IMR-90 (cell line): Measurements from ENCODE around the gene CWF19L2. TPM values are rescaled to one million over a fixed set of nuclear protein-coding genes. Genes with fewer than 3 reads are reported as not detected.

Source experiments
- ATAC-seq: fragments of 200-7000 bp; cut with Tn5 transposase; 2 replicates; pipeline ENCODE4 v1.9.1; 2020; ENCODE audit warnings: low read depth, mild to moderate bottlenecking, moderate library complexity
- BruUV-seq: library from RNA; stranded (reverse); fragments of 400-500 nt; replicated peaks from 2 replicates; lab custom pipeline; 2021; lab: Mats Ljungman, UMichigan
- CTCF ChIA-PET: fragments of 300-600 bp; formaldehyde crosslinking; extraction: SDS; loops from one replicate; lab custom pipeline; 2021; ENCODE audit warnings: antibody characterized with exemption; lab: Yijun Ruan, JAX
- POLR2A ChIA-PET: fragments of 300-600 bp; sonication (Branson Sonifier 250); formaldehyde crosslinking; loops from one replicate; lab custom pipeline; 2022; ENCODE audit warnings: antibody characterized with exemption; ENCODE audit not compliant: unreplicated experiment; lab: Charles Lee
- DNase-seq: peaks from one replicate; pipeline ENCODE4 v3.0.0; 2013
- H2AFZ ChIP-seq: replicated peaks from 2 replicates; pipeline ENCODE3; 2013; ENCODE audit warnings: low read length, mild to moderate bottlenecking; ENCODE audit not compliant: poor library complexity
- H2AK5ac ChIP-seq: 2 replicates; pipeline ENCODE4 v1.6.1; 2013; ENCODE audit warnings: low read depth, low read length, inconsistent platforms
- H2AK9ac ChIP-seq: replicated peaks from 2 replicates; pipeline ENCODE3; 2013; ENCODE audit warnings: mild to moderate bottlenecking, low read depth, low read length, moderate library complexity; ENCODE audit not compliant: poor library complexity
- H2BK120ac ChIP-seq: 2 replicates; pipeline ENCODE4 v1.6.1; 2013; ENCODE audit warnings: low read depth, low read length, inconsistent platforms
- H2BK15ac ChIP-seq: 3 replicates; pipeline ENCODE4 v1.6.1; 2013; ENCODE audit warnings: low read depth, low read length, inconsistent platforms
- H2BK20ac ChIP-seq: 2 replicates; pipeline ENCODE4 v1.6.1; 2013; ENCODE audit warnings: low read depth, mild to moderate bottlenecking, inconsistent platforms, low read length, moderate library complexity
- H2BK5ac ChIP-seq: 2 replicates; pipeline ENCODE4 v1.6.1; 2013; ENCODE audit warnings: mild to moderate bottlenecking, low read depth, low read length, inconsistent platforms; ENCODE audit not compliant: poor library complexity, severe bottlenecking
- H3K14ac ChIP-seq: replicated peaks from 2 replicates; pipeline ENCODE4 v1.6.1; 2013; ENCODE audit warnings: low read depth, low read length, inconsistent platforms
- H3K18ac ChIP-seq: 2 replicates; pipeline ENCODE4 v1.6.1; 2013; ENCODE audit warnings: low read depth, low read length, control low read depth
- H3K23ac ChIP-seq: 2 replicates; pipeline ENCODE4 v1.6.1; 2013; ENCODE audit warnings: low read depth, low read length, inconsistent platforms
- H3K27ac ChIP-seq: 2 replicates; pipeline ENCODE4 v1.5.1; 2013; ENCODE audit warnings: mild to moderate bottlenecking, control low read depth, low read length; ENCODE audit not compliant: insufficient read depth
- H3K27me3 ChIP-seq: 2 replicates; pipeline ENCODE4 v1.6.1; 2013; ENCODE audit warnings: low read length; ENCODE audit not compliant: control insufficient read depth, insufficient read depth
- H3K36me3 ChIP-seq: 2 replicates; pipeline ENCODE4 v1.6.1; 2013; ENCODE audit warnings: low read length, mixed read lengths; ENCODE audit not compliant: control insufficient read depth, insufficient read depth
- H3K4ac ChIP-seq: 2 replicates; pipeline ENCODE4 v1.6.1; 2013; ENCODE audit warnings: low read depth, low read length, inconsistent platforms
- H3K4me1 ChIP-seq: 2 replicates; pipeline ENCODE4 v1.6.1; 2013; ENCODE audit warnings: low read length, mixed read lengths; ENCODE audit not compliant: control insufficient read depth, insufficient read depth
- H3K4me2 ChIP-seq: 2 replicates; pipeline ENCODE4 v1.6.1; 2013; ENCODE audit warnings: low read depth, mild to moderate bottlenecking, control low read depth, low read length, moderate library complexity
- H3K4me3 ChIP-seq: 2 replicates; pipeline ENCODE4 v1.5.1; 2013; ENCODE audit warnings: low read depth, mild to moderate bottlenecking, control low read depth, low read length, moderate library complexity; ENCODE audit not compliant: insufficient read depth
- H3K56ac ChIP-seq: 2 replicates; pipeline ENCODE4 v1.6.1; 2013; ENCODE audit warnings: low read length, inconsistent platforms; ENCODE audit not compliant: insufficient read depth; ENCODE audit errors: extremely low read depth
- H3K79me1 ChIP-seq, 2 experiments: 2 replicates each; pipeline ENCODE4 v1.6.1; 2013; ENCODE audit warnings: low read length in 2 of 2, inconsistent platforms in 1 of 2, low read depth in 1 of 2
- H3K9ac ChIP-seq: 2 replicates; pipeline ENCODE4 v1.6.1; 2013; ENCODE audit warnings: low read depth, low read length, control low read depth
- H3K9me1 ChIP-seq: 2 replicates; pipeline ENCODE4 v1.6.1; 2013; ENCODE audit warnings: low read length, inconsistent platforms; ENCODE audit not compliant: insufficient read depth
- H3K9me3 ChIP-seq: 2 replicates; pipeline ENCODE4 v1.6.1; 2013; ENCODE audit warnings: low read length; ENCODE audit not compliant: control insufficient read depth, insufficient read depth
- H4K20me1 ChIP-seq: 2 replicates; pipeline ENCODE4 v1.6.1; 2013; ENCODE audit warnings: low read length, inconsistent platforms; ENCODE audit not compliant: insufficient read depth
- H4K5ac ChIP-seq: 2 replicates; pipeline ENCODE4 v1.6.1; 2013; ENCODE audit warnings: mild to moderate bottlenecking, low read depth, low read length, control low read depth
- H4K8ac ChIP-seq, 2 experiments: 2 replicates each; pipeline ENCODE4 v1.6.1; 2013; ENCODE audit warnings: low read depth in 2 of 2, low read length in 2 of 2, control low read depth in 1 of 2, inconsistent platforms in 1 of 2
- H4K91ac ChIP-seq: 2 replicates; pipeline ENCODE4 v1.6.1; 2013; ENCODE audit warnings: low read depth, low read length, inconsistent platforms; ENCODE audit not compliant: insufficient read depth
- BHLHE40 ChIP-seq: fragments of 150-350 bp; IDR thresholded peaks from 2 replicates; pipeline ENCODE4 v1.6.1; 2016; ENCODE audit warnings: mild to moderate bottlenecking, low read depth, low read length
- CEBPB ChIP-seq: IDR thresholded peaks from 2 replicates; pipeline ENCODE4 v1.6.1; 2012; ENCODE audit warnings: low read depth, low read length, improper control_type of control experiment
- CHD1 ChIP-seq: IDR thresholded peaks from 2 replicates; pipeline ENCODE4 v1.6.1; 2012; ENCODE audit warnings: low read depth, low read length, improper control_type of control experiment
- MXI1 ChIP-seq: IDR thresholded peaks from 2 replicates; pipeline ENCODE4 v1.6.1; 2012; ENCODE audit warnings: low read depth, mild to moderate bottlenecking, low read length, moderate library complexity, borderline replicate concordance
- NFE2L2 ChIP-seq: fragments of 150-350 bp; IDR thresholded peaks from 2 replicates; pipeline ENCODE4 v1.6.1; 2016; ENCODE audit warnings: low read depth, mild to moderate bottlenecking, low read length
- POLR2A ChIP-seq: IDR thresholded peaks from 2 replicates; pipeline ENCODE4 v1.6.1; 2012; ENCODE audit warnings: mild to moderate bottlenecking, low read depth, low read length
- SMC3 ChIP-seq: fragments of 150-350 bp; IDR thresholded peaks from 2 replicates; pipeline ENCODE4 v1.6.1; 2016; ENCODE audit warnings: low read depth, mild to moderate bottlenecking, antibody characterized with exemption, low read length, moderate library complexity
- USF2 ChIP-seq: fragments of 150-350 bp; IDR thresholded peaks from 2 replicates; pipeline ENCODE4 v1.6.1; 2017; ENCODE audit warnings: mild to moderate bottlenecking, antibody characterized with exemption, low read length, low read depth
- WGBS, 2 experiments: methylation state at CpG; one replicate each; pipeline versions ENCODE4 v1.1.5 to v1.1.7; 2013; ENCODE audit warnings: missing lambda C conversion rate in 2 of 2; ENCODE audit not compliant: insufficient read length in 1 of 2; ENCODE audit errors: extremely low coverage in 2 of 2; 5-methylcytosine and 5-hydroxymethylcytosine counted together
- dilution Hi-C: fragments of 300-500 bp; cut with HindIII; formaldehyde crosslinking; loops from one replicate; pipeline ENCODE4 v1.14.3; 2018; ENCODE audit warnings: low sequenced_read_pairs; ENCODE audit not compliant: unreplicated experiment
- in situ Hi-C: fragments of 300-500 bp; cut with MboI; formaldehyde crosslinking; loops from 3 replicates; pipeline ENCODE4 v1.14.3; 2019; ENCODE audit warnings: low sequenced_read_pairs, inconsistent platforms, mixed read lengths
- intact Hi-C: fragments of 100-400 bp; cut with micrococcal nuclease; formaldehyde crosslinking; loops from 2 replicates; pipeline ENCODE4 v1.10.0; 2022
- polyA plus RNA-seq, 3 experiments: library from polyadenylated mRNA; depleted of rRNA; stranded (reverse); fragments of >200 nt; gene quantifications; 2 replicates each; pipeline ENCODE4 v1.2.3, GENCODE V29; 2012; ENCODE audit warnings: low replicate concordance in 1 of 3
- total RNA-seq: library from RNA; depleted of rRNA; stranded (reverse); fragments of >200 nt; gene quantifications from 2 replicates; pipeline ENCODE4 v1.2.3, GENCODE V29; 2012
- TF ChIP-seq, protein P1 (sequence below): fragments of 150-350 bp; IDR thresholded peaks from 2 replicates; pipeline ENCODE4 v1.6.1; 2016; ENCODE audit warnings: low read depth, mild to moderate bottlenecking, low read length, moderate library complexity, borderline replicate concordance

CWF19L2 gene
- total and polyA plus RNA-seq, 2 of the 4 experiments (the other 2 are of a cell fraction): 1.7 to 3.8 TPM

DNA sequence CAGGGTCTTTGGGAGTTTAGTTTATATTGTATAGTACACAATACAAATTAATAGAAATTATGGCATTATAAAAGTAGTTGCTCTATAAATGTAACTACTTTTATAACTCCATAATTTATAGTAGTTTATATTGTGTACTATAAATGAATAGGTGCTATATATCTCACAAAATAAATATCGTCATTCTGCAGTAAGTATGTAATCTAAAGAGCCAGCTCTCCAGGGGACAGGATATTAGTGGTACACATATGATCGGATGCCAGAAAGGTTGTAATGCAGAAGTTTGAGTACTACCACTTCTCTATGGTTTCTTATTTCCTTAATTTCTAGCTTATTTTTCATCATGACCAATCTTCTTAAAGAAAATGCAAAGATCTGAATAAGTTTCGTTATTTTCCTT, 20.2 kb upstream of the CWF19L2 start:
- no peak overlapping the region for H3K23ac ChIP-seq
- H2AFZ ChIP-seq: no peak overlapping the region
- H3K9me3 ChIP-seq: no peaks in the 10 kb centered on the region
- no peak overlapping the region for H3K4me3 ChIP-seq
- ChIA-PET CTCF (no interaction called here), POLR2A (no interaction called here)
- H3K36me3 ChIP-seq: no peaks in the 10 kb centered on the region
- H3K14ac ChIP-seq: no peak overlapping the region
- H3K4me2 ChIP-seq: no peak overlapping the region
- no peaks in the 10 kb centered on the region for H3K9me1 ChIP-seq
- no peak overlapping the region for H4K8ac ChIP-seq
- no peak overlapping the region for H3K18ac ChIP-seq
- H2AK5ac ChIP-seq: no peak overlapping the region
- H3K27ac ChIP-seq: no peak overlapping the region
- no peak overlapping the region for H2BK5ac ChIP-seq
- dilution Hi-C loops (no loop called here), intact Hi-C loops (no loop called here), in situ Hi-C loops (no loop called here)
- DNase-seq (no peak), ATAC-seq (no peak)
- H2BK120ac ChIP-seq: no peak overlapping the region
- no peaks in the 10 kb centered on the region for H3K79me1 ChIP-seq
- no peaks in the 10 kb centered on the region for H3K4me1 ChIP-seq
- no peak overlapping the region for H2AK9ac ChIP-seq
- no peak overlapping the region for H3K56ac ChIP-seq
- no peak overlapping the region for H3K4ac ChIP-seq
- no peak overlapping the region for H2BK20ac ChIP-seq
- no peak overlapping the region for H2BK15ac ChIP-seq
- H4K5ac ChIP-seq: no peak overlapping the region
- no CpG with 5 or more reads among the region's 3 CpGs for whole genome bisulfite sequencing, 2 experiments
- H4K91ac ChIP-seq: no peak overlapping the region
- TF ChIP-seq SMC3: no peak
- no peak for TF ChIP-seq MXI1
- TF ChIP-seq CHD1: no peak
- TF ChIP-seq NFE2L2: no peak
- TF ChIP-seq, protein P1, sequence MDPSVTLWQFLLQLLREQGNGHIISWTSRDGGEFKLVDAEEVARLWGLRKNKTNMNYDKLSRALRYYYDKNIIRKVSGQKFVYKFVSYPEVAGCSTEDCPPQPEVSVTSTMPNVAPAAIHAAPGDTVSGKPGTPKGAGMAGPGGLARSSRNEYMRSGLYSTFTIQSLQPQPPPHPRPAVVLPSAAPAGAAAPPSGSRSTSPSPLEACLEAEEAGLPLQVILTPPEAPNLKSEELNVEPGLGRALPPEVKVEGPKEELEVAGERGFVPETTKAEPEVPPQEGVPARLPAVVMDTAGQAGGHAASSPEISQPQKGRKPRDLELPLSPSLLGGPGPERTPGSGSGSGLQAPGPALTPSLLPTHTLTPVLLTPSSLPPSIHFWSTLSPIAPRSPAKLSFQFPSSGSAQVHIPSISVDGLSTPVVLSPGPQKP: no peak
- no peak for TF ChIP-seq CEBPB
- TF ChIP-seq POLR2A: no peak
- TF ChIP-seq BHLHE40: no peak
- no peak for TF ChIP-seq USF2
- BruUV-seq: no TSS peak
- no peak overlapping the region for H3K9ac ChIP-seq
- H3K27me3 ChIP-seq: peaks cover 16% of the 10 kb centered on the region
- H4K20me1 ChIP-seq: no peaks in the 10 kb centered on the region
